Omental fat pad (tissue), 4 donors: ENCODE measurements around the gene NEAT1. TPM values are rescaled to one million over a fixed set of nuclear protein-coding genes. Genes with fewer than 3 reads are reported as not detected.

ENCODE experiments used
- ATAC-seq: fragments of 150-250 bp; one replicate; pipeline ENCODE4 v1.9.1; 2016; ENCODE audit warnings: mild to moderate bottlenecking, moderate library complexity; ENCODE audit not compliant: low FRiP score
- DNase-seq: peaks from one replicate; pipeline ENCODE4 v3.0.0-alpha.2; 2019; ENCODE audit warnings: low spot score
- total RNA-seq, 4 donors: library from RNA; depleted of rRNA; stranded (reverse); fragments of >200 nt; gene quantifications; one replicate each; pipeline ENCODE4 v1.1.0, GENCODE V29; 2016
- TF ChIP-seq, protein P1 (sequence below), 3 donors: fragments of 450-650 bp; IDR thresholded peaks; one replicate each; pipeline ENCODE4 v1.5.1; 2016 to 2017; ENCODE audit warnings: antibody characterized with exemption in 3 of 3, mild to moderate bottlenecking in 3 of 3, moderate library complexity in 2 of 3

NEAT1 gene
- total RNA-seq, 4 donors from 2014 or later: 447 to 1,169 (median 678) TPM

DNA sequence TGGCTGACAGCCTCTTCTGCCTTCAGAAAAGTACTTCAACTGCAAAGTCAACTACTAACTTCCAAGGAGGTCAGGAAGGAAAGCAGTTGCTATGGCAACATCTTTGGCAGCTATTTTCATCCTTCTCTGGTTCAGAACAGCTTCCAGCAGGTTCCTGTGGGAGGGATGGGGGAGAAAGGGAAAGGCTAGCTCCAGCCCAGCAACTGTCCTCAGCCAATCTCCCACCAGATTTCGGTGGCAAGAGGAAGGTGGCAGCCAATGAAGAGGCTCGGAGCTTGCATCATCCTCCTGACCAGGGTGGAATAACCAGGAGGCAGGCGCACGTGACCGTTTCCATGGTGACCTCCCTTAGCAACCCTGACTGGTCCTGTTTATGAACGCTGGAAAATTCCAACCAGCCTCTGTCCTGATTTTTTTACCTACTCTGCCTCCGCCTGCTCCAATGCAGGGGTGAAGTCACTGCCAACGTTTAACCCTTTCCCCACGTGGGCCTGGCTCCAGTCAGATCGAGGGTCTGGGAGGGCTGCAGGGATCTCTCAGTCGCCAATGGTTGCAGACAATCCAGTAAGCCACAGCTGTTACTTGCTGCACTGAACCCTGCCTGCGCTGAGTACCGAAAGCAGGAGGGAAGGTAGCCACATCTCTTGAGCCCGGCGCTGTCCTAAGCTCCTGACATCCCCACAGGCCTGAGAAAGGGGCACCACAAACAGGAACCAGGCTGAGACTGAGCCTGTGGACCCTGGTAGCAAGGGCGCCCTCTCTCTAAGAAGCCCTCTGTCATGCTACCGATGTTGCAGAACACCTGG lies 65.1 kb downstream of the NEAT1 start:
- DNase-seq (peak; percentile 100), ATAC-seq (peak; percentile 83)
- TF ChIP-seq, protein P1, sequence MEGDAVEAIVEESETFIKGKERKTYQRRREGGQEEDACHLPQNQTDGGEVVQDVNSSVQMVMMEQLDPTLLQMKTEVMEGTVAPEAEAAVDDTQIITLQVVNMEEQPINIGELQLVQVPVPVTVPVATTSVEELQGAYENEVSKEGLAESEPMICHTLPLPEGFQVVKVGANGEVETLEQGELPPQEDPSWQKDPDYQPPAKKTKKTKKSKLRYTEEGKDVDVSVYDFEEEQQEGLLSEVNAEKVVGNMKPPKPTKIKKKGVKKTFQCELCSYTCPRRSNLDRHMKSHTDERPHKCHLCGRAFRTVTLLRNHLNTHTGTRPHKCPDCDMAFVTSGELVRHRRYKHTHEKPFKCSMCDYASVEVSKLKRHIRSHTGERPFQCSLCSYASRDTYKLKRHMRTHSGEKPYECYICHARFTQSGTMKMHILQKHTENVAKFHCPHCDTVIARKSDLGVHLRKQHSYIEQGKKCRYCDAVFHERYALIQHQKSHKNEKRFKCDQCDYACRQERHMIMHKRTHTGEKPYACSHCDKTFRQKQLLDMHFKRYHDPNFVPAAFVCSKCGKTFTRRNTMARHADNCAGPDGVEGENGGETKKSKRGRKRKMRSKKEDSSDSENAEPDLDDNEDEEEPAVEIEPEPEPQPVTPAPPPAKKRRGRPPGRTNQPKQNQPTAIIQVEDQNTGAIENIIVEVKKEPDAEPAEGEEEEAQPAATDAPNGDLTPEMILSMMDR (IDR thresholded peaks at IDR 0.05): no peak

DNA sequence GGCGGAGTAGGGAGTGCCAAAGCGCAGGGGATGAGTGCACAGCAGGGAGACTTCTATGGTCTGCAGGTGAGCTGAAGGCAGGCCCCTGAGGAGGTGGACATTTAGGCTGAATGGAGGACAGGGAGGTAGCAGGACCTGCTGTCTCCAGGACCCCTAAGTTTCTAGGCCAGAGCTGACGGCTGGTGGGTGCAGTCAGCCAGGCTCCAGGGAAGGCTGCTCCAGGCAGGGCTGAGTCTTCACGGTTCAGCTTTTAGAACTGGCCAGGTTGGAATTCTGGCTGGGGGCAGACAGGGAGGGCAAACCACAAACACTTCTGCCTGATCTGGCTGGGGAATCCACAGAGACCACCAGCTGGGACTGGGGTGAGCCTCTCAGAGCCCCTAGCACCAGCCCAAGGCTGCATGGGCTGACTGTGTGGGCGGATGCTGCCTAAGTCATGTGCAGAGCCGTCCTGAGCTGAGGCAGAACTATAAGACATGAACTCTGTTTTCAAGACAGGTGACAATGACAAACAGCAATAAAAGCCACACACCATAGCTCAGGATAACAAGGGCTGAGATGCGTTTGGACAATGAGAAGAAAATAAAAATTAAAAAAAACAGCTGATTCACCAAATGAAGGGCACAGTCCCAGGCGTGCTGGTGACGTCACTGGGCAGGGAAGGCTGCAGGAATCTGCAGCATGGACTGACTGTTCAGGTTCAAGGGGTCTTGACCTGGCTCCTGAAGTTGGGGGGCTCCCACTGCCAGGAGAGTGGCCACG lies 65.9 kb downstream of the NEAT1 start:
- DNase-seq (no peak), ATAC-seq (no peak)
- TF ChIP-seq, protein P1 (IDR thresholded peaks at IDR 0.05): no peak

DNA sequence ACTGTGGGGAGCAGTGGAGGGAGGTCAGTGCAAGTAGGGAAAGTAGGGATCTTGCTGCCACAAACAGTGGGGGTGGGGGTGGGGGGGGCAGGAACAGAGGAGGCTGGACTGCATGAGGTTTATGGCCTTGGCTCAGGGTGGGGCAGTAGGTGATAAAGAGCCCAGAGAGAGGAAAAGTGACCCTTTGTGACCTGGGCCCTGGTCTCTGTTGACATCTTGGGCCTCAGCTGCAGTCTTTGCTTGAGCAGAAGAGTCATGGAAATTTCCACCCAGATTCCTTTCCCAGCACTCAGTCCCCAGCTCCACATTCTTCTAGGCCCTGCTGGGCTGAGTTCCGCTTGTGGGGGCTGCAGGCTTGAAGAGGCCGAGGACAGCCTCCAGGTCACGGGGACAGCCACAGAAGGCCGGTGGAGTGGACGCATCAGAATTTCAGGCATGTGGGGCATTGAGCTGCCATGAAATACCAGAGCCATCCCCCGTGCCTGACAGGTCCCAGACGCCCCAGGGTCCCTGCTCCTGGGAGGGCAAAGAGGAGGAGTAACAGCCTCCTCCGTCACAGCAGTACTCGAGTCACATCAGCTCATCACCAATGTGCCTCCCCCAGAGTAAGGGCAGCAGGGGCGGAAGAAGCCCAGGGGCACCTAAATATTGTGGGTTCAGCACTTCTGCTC lies 66.6 kb downstream of the NEAT1 start:
- ATAC-seq: peak; percentile 1
- TF ChIP-seq, protein P1 (IDR thresholded peaks at IDR 0.05): no peak
- no peak for DNase-seq

DNA sequence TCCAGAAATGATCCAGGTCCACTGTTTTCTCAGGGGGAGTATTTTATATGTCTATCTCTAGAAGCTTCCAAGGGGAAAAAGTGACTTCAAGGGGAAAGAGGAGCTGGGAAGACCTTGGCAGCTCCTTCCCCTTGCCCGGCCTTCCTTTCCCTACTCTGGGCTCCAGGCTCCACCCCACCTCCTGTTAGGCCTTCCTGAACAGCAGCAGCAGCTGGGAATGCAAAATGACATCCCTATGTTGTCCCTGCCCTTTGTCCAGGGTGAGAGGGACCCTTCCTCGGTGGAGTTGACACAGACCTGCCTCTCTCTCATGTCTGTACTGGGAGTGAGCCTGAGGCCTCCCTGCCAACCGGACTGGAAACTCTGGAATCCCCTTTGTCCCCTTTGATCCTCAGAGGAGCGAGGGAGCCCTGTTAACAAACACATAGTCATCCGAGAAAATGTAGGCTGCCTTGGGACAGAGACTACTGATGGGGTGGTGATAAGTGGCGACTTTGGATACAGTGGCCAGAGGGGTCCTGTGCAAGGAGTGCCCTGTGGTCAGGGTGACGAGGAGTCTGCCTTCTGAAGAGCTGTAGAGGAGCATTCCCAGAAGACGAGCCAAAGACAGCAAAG lies 67.2 kb downstream of the NEAT1 start:
- no peak for ATAC-seq
- TF ChIP-seq, protein P1 (IDR thresholded peaks at IDR 0.05): no peak
- no peak for DNase-seq

DNA sequence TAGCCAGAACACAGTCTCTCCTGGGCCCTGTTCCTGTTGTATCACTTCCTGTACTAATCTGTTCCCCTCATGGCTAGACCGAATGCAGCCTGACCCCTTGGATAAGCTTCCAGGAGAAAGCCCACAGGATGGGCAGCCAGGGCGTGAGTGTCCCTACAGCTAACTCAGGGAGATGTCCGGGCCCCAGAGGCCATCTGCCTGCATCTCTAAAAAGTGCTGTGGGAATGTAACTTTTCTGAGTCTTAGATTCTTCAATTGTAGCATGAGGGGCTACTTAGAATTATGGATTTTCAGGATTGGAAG lies 68.5 kb downstream of the NEAT1 start:
- ATAC-seq (no peak), DNase-seq (no peak)
- TF ChIP-seq, protein P1 (IDR thresholded peaks at IDR 0.05): no peak

DNA sequence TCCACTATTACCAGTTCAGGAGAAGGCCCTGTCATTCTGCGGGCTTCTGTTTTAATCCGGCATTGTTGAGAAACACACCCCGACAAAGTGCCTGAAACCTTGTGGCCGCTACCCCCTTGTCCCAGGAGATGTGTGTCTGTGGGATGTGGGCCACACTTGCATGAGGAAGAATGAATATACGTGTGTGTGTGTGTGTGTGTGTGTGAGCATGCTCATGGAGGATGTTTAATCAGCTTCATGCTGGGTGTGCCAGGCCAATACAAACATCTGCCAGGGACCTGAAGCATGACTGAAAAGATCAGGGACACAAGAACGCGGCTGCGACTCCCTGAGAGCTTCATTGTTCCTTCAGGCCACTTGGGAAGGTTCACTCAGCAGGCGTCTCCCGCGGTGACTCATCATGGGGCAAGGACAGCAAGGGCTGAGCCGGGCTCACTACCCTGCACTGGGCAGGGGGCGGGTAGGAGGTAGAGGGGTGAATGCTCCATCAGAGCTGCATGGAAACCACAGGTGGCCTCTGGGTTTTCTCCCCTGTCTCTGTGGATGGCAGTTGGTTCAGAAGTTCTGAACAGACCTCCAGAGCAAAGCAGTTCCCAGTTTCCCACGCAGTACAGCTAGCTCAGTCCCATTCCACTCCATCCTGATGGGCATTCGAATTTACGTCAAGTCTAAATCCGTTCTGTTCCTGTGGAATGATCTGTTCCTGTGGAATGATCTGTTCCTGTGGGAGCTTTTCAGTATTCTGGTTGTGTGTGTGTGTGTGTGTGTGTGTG lies 69.2 kb downstream of the NEAT1 start:
- TF ChIP-seq, protein P1 (IDR thresholded peaks at IDR 0.05): no peak
- DNase-seq (peak; percentile 63), ATAC-seq (peak; percentile 7)
